Trophoblast cell (in vitro differentiated cells and primary cell): Measurements from ENCODE around the gene ZNF560.
"Not testable (repeated sequence)": the region's sequence is repeated elsewhere in the genome, so short reads cannot be mapped to it uniquely, and the experiment has no call there.

ENCODE experiments used
- DNase-seq, 2 donors: peaks; one replicate each; pipeline ENCODE4 v3.0.0-alpha.2; 2016
- H2AFZ ChIP-seq: 2 replicates; pipeline ENCODE4 v1.6.1; 2013; ENCODE audit warnings: low read length, moderate library complexity, mild to moderate bottlenecking; ENCODE audit not compliant: insufficient read depth, poor library complexity
- H2AK5ac ChIP-seq: 2 replicates; pipeline ENCODE4 v1.6.1; 2013; ENCODE audit warnings: mild to moderate bottlenecking, low read length
- H2BK120ac ChIP-seq: 2 replicates; pipeline ENCODE4 v1.6.1; 2013; ENCODE audit warnings: low read length, mild to moderate bottlenecking, moderate library complexity; ENCODE audit not compliant: insufficient read depth, poor library complexity
- H2BK12ac ChIP-seq: 2 replicates; pipeline ENCODE4 v1.6.1; 2013; ENCODE audit warnings: mild to moderate bottlenecking, low read length, moderate library complexity
- H2BK5ac ChIP-seq: 2 replicates; pipeline ENCODE4 v1.6.1; 2013; ENCODE audit warnings: low read length, low read depth, moderate library complexity, mild to moderate bottlenecking; ENCODE audit not compliant: poor library complexity
- H3K14ac ChIP-seq: 2 replicates; pipeline ENCODE4 v1.6.1; 2013; ENCODE audit warnings: mild to moderate bottlenecking, low read length
- H3K18ac ChIP-seq: 2 replicates; pipeline ENCODE4 v1.6.1; 2013; ENCODE audit warnings: mild to moderate bottlenecking, low read length
- H3K23ac ChIP-seq: 2 replicates; pipeline ENCODE4 v1.6.1; 2013; ENCODE audit warnings: low read length
- H3K27ac ChIP-seq: 2 replicates; pipeline ENCODE4 v1.5.1; 2013; ENCODE audit warnings: low read depth, mild to moderate bottlenecking, inconsistent platforms, low read length, moderate library complexity
- H3K27me3 ChIP-seq: 2 replicates; pipeline ENCODE4 v1.6.1; 2013; ENCODE audit warnings: inconsistent platforms, mild to moderate bottlenecking, low read length, moderate library complexity; ENCODE audit not compliant: insufficient read depth
- H3K36me3 ChIP-seq, 2 experiments: 1 replicate in 1 of 2; 2 replicates in 1 of 2; pipeline ENCODE4 v1.6.1; 2013; ENCODE audit warnings: low read length in 2 of 2, mild to moderate bottlenecking in 2 of 2, moderate library complexity in 1 of 2; ENCODE audit not compliant: insufficient read depth in 2 of 2, control insufficient read depth in 1 of 2
- H3K4ac ChIP-seq: 2 replicates; pipeline ENCODE4 v1.6.1; 2013; ENCODE audit warnings: low read depth, mild to moderate bottlenecking, low read length, moderate library complexity
- H3K4me1 ChIP-seq, 2 experiments: 1 replicate in 1 of 2; 2 replicates in 1 of 2; pipeline ENCODE4 v1.6.1; 2013; ENCODE audit warnings: low read length in 2 of 2, mild to moderate bottlenecking in 2 of 2, moderate library complexity in 1 of 2; ENCODE audit not compliant: insufficient read depth in 2 of 2, control insufficient read depth in 1 of 2
- H3K4me2 ChIP-seq: 2 replicates; pipeline ENCODE4 v1.6.1; 2013; ENCODE audit warnings: inconsistent platforms, mild to moderate bottlenecking, low read length, moderate library complexity
- H3K4me3 ChIP-seq: 2 replicates; pipeline ENCODE4 v1.5.1; 2013; ENCODE audit warnings: mild to moderate bottlenecking, low read depth, low read length, inconsistent platforms
- H3K79me1 ChIP-seq: one replicate; pipeline ENCODE4 v1.6.1; 2013; ENCODE audit warnings: low read length
- H3K79me2 ChIP-seq: 2 replicates; pipeline ENCODE4 v1.6.1; 2013; ENCODE audit warnings: low read length, mild to moderate bottlenecking; ENCODE audit not compliant: control insufficient read depth, insufficient read depth, poor library complexity
- H3K9ac ChIP-seq: 2 replicates; pipeline ENCODE4 v1.6.1; 2013; ENCODE audit warnings: mild to moderate bottlenecking, low read length
- H3K9me3 ChIP-seq: 2 replicates; pipeline ENCODE4 v1.6.1; 2013; ENCODE audit warnings: low read depth, mild to moderate bottlenecking, control low read depth, inconsistent platforms, low read length; ENCODE audit not compliant: insufficient read depth
- H4K12ac ChIP-seq: 2 replicates; pipeline ENCODE4 v1.6.1; 2013; ENCODE audit warnings: low read depth, mild to moderate bottlenecking, low read length, moderate library complexity
- H4K8ac ChIP-seq: 2 replicates; pipeline ENCODE4 v1.6.1; 2013; ENCODE audit warnings: low read depth, mild to moderate bottlenecking, low read length, moderate library complexity
- H4K91ac ChIP-seq: one replicate; pipeline ENCODE4 v1.6.1; 2013; ENCODE audit warnings: low read depth, mild to moderate bottlenecking, low read length, moderate library complexity
- WGBS: extraction: QIAGEN DNeasy Blood & Tissue Kit; methylation state at CpG from one replicate; pipeline ENCODE4 v1.1.7; 2013; ENCODE audit warnings: missing lambda C conversion rate; ENCODE audit not compliant: insufficient read length, insufficient coverage; ENCODE audit errors: extremely low coverage; 5-methylcytosine and 5-hydroxymethylcytosine counted together

The ZNF560 gene

GRCh38 chr19:9539201-9539600 lies 40.8 kb upstream of the ZNF560 start:
- H3K4me1 ChIP-seq, DNase-seq, H2BK120ac ChIP-seq, H3K4me3 ChIP-seq, H4K91ac ChIP-seq, H3K4ac ChIP-seq, H3K18ac ChIP-seq, H4K8ac ChIP-seq, H3K23ac ChIP-seq, H3K4me2 ChIP-seq, H2BK5ac ChIP-seq, H4K12ac ChIP-seq, H3K27ac ChIP-seq, H2AK5ac ChIP-seq, H3K27me3 ChIP-seq, H3K14ac ChIP-seq, H3K79me1 ChIP-seq, H2AFZ ChIP-seq, H3K79me2 ChIP-seq, H2BK12ac ChIP-seq, H3K9ac ChIP-seq: not testable (repeated sequence)
- Histone ChIP-seq H3K9me3 (peaks cover 12% of the 10 kb centered on the region), H3K36me3 (peaks cover 14 to 23% of the 10 kb centered on the region in 2 experiments)
- WGBS: no CpG with 5 or more reads among the region's 6 CpGs

- Histone ChIP-seq H2BK5ac (peak within 1 kb of the TSS; percentile 52), H3K27me3 (no peaks in the 10 kb centered on the region)
- DNase-seq: peak; percentile 80 to 90
These were observed 40.0 kb upstream of the ZNF560 start, which contains the start of gene ZNF426 for GRCh38 chr19:9538183-9539058. ZNF426 (minus strand) TSS chr19:9538645; CDS start chr19:9536232, 2,413 bp downstream.

GRCh38 chr19:9535934-9536333 lies 37.5 kb upstream of the ZNF560 start:
- no peak for DNase-seq
- WGBS: no CpG with 5 or more reads among the region's 4 CpGs
- no peak overlapping the region for H3K4ac ChIP-seq

More at GRCh38 chr19:9538183-9539058, 40.0 kb upstream of the ZNF560 start, which contains the start of gene ZNF426:
- Histone ChIP-seq H3K4me3 (peak within 1 kb of the TSS; percentile 91), H3K79me1 (peaks cover 5% of the 10 kb centered on the region), H3K23ac (no peak within 1 kb of the TSS), H3K9me3 (peaks cover 15% of the 10 kb centered on the region), H4K12ac (peak within 1 kb of the TSS; percentile 69), H3K4ac (peak within 1 kb of the TSS; percentile 68), H4K8ac (peak within 1 kb of the TSS; percentile 87), H2AK5ac (no peak within 1 kb of the TSS), H3K27ac (peak within 1 kb of the TSS; percentile 72), H3K4me1 (no peaks in the 10 kb centered on the region), H3K14ac (peak within 1 kb of the TSS; percentile 91), H2BK120ac (peak within 1 kb of the TSS; percentile 66), H3K18ac (peak within 1 kb of the TSS; percentile 55), H3K4me2 (peak within 1 kb of the TSS; percentile 56), H3K79me2 (peaks cover 5% of the 10 kb centered on the region), H3K36me3 (peaks cover 20 to 31% of the 10 kb centered on the region in 2 experiments), H3K9ac (peak within 1 kb of the TSS; percentile 94), H2AFZ (peak within 1 kb of the TSS; percentile 74), H4K91ac (peak within 1 kb of the TSS; percentile 76), H2BK12ac (no peak within 1 kb of the TSS)
- WGBS: no CpG with 5 or more reads among the region's 49 CpGs

GRCh38 chr19:9531933-9532332 lies 33.5 kb upstream of the ZNF560 start:
- H3K4me3 ChIP-seq: no peak overlapping the region
- DNase-seq: peak; percentile 31 to 39
- peaks cover 44 to 88% of the 10 kb centered on the region in 2 experiments for H3K36me3 ChIP-seq
- no peak overlapping the region for H4K8ac ChIP-seq
- H4K12ac ChIP-seq: no peak overlapping the region
- no peak overlapping the region for H3K14ac ChIP-seq
- peaks cover 31% of the 10 kb centered on the region for H3K9me3 ChIP-seq
- no peak overlapping the region for H3K9ac ChIP-seq
- no peak overlapping the region for H3K18ac ChIP-seq
- no peak overlapping the region for H3K4me2 ChIP-seq
- no peak overlapping the region for H3K27ac ChIP-seq
- no peaks in the 10 kb centered on the region for H3K4me1 ChIP-seq
- H2BK120ac ChIP-seq: no peak overlapping the region
- no peaks in the 10 kb centered on the region for H3K27me3 ChIP-seq
- H3K23ac ChIP-seq: no peak overlapping the region
- H3K79me2 ChIP-seq: no peaks in the 10 kb centered on the region
- no peaks in the 10 kb centered on the region for H3K79me1 ChIP-seq
- no peak overlapping the region for H4K91ac ChIP-seq
- no CpG with 5 or more reads among the region's 4 CpGs for WGBS
- H2BK5ac ChIP-seq: no peak overlapping the region
- H2BK12ac ChIP-seq: no peak overlapping the region
- H2AK5ac ChIP-seq: no peak overlapping the region
- H3K4ac ChIP-seq: no peak overlapping the region
- no peak overlapping the region for H2AFZ ChIP-seq

More at GRCh38 chr19:9535934-9536333, 37.5 kb upstream of the ZNF560 start:
- Histone ChIP-seq H3K36me3 (peaks cover 34 to 54% of the 10 kb centered on the region in 2 experiments), H2BK5ac (no peak overlapping the region), H2AFZ (no peak overlapping the region), H4K91ac (no peak overlapping the region), H2BK12ac (no peak overlapping the region), H3K27ac (no peak overlapping the region), H3K23ac (no peak overlapping the region), H3K9ac (no peak overlapping the region), H3K4me3 (no peak overlapping the region), H2AK5ac (no peak overlapping the region), H3K9me3 (peaks cover 23% of the 10 kb centered on the region), H3K4me1 (no peaks in the 10 kb centered on the region), H3K79me2 (peaks cover 5% of the 10 kb centered on the region), H3K27me3 (no peaks in the 10 kb centered on the region), H3K18ac (no peak overlapping the region), H3K4me2 (no peak overlapping the region), H3K79me1 (peaks cover 5% of the 10 kb centered on the region), H4K12ac (no peak overlapping the region), H2BK120ac (no peak overlapping the region), H3K14ac (no peak overlapping the region), H4K8ac (no peak overlapping the region)
